ENCODE measurements around the gene CMTM4. TPM values are rescaled to one million over a fixed set of nuclear protein-coding genes. Genes with fewer than 3 reads are reported as not detected.

Gene CMTM4
- total RNA-seq, 1 donor from 2014 or later, result 32.5 TPM

DNA sequence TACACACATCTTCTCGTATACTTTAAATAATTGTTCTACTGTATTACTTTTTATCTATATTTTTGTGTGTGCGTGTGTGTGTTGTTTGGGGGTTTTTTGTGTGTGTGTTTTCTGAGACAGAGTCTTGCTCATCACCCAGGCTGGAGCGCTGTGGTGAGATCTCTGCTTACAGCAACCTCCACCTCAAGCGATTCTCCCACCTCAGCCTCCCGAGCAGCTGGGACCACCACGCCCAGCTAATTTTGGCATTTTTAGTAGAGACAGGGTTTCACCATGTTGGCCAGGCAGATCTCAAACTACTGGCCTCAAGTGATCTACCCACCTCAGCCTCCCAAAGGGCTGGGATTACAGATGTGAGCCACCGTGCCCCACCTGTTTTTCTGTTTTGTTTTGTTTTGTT lies 1.5 kb upstream of the CMTM4 start:
- Mint-ChIP-seq H3K9me3 (no peaks in the 10 kb centered on the region), H3K27me3 (ENCODE audit: low read depth) (peaks cover 42% of the 10 kb centered on the region), H3K27ac (ENCODE audit: unreplicated experiment) (no peak overlapping the region), H3K4me3 (peak overlapping the region; percentile 81), H3K4me1 (peaks cover 16% of the 10 kb centered on the region), H3K36me3 (ENCODE audit: low read depth) (no peaks in the 10 kb centered on the region)
- DNase-seq (ENCODE audit: low read depth, low spot score), result no peak
- TF ChIP-seq, protein P1, sequence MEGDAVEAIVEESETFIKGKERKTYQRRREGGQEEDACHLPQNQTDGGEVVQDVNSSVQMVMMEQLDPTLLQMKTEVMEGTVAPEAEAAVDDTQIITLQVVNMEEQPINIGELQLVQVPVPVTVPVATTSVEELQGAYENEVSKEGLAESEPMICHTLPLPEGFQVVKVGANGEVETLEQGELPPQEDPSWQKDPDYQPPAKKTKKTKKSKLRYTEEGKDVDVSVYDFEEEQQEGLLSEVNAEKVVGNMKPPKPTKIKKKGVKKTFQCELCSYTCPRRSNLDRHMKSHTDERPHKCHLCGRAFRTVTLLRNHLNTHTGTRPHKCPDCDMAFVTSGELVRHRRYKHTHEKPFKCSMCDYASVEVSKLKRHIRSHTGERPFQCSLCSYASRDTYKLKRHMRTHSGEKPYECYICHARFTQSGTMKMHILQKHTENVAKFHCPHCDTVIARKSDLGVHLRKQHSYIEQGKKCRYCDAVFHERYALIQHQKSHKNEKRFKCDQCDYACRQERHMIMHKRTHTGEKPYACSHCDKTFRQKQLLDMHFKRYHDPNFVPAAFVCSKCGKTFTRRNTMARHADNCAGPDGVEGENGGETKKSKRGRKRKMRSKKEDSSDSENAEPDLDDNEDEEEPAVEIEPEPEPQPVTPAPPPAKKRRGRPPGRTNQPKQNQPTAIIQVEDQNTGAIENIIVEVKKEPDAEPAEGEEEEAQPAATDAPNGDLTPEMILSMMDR (conservative IDR thresholded peaks at IDR 0.05), result no peak

DNA sequence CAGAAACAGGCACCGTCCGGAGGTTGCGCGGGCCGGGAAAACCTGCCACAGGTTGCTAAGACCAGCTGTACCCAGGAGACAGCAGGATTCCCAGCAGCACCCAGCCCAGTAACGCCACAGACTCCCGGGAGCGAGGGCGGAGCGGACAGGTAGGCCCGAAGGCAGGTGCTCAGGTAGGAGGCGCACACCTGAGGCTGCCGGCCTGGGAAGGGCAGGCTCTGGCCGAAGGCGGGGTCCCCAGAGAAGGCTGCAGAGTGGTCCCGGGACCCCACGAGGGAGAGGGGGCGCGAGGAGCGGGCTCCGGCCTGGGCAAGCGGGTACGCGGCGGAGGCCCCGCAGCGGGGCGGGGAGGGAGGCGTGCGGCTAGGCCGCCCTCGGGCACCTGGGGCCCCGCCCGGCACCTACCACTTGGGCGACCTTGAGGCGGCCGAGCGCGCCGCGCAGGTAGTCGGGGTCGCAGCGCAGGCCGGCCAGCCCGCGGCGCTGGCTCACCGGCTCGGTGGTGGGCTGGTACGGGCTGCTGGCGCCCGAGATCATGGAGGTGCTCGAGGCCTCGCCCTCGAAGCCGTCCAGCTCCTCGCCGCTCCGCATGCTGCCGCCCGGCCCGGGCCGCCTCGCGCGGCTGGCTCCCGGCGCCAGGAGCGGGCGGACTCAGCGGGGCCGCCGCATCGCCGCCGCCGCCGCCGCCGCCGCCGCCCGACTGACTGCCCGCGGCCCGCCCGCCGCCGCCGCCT lies 441 bp downstream of the CMTM4 start:
- no peak overlapping the region for H3K27ac Mint-ChIP-seq (ENCODE audit: unreplicated experiment)
- peaks cover 42% of the 10 kb centered on the region for H3K27me3 Mint-ChIP-seq (ENCODE audit: low read depth)
- peak; percentile 18 for DNase-seq (ENCODE audit: low read depth, low spot score)
- peak overlapping the region; percentile 87 for H3K4me3 Mint-ChIP-seq
- no peaks in the 10 kb centered on the region for H3K9me3 Mint-ChIP-seq
- no peaks in the 10 kb centered on the region for H3K36me3 Mint-ChIP-seq (ENCODE audit: low read depth)
- TF ChIP-seq, protein P1 (conservative IDR thresholded peaks at IDR 0.05), result no peak
- peaks cover 16% of the 10 kb centered on the region for H3K4me1 Mint-ChIP-seq

DNA sequence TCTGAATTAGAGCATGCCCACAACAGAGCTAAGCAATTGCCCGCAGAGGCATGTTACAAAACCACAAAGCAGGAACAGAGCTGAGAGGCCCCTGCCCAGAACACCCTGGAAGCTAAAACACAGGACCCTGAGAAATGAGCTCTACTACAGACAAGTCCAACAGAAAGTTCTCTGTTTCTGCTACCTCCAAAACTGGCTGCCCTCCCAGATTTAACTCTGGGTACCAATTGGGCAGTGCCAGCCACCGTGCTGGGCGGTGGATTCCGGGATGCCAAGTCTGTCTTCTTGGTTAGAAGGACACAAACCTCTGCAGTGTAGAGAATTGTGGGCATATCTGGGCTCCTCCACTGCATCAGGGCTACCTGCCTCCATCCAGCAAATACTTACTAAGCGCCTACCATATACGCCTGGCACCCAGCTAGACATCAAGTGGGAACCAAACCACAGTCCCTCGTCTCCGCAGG lies 1.0 kb downstream of the CMTM4 start:
- DNase-seq (ENCODE audit: low read depth, low spot score), result no peak
- TF ChIP-seq, protein P1 (conservative IDR thresholded peaks at IDR 0.05), result no peak
- no peak overlapping the region for H3K27ac Mint-ChIP-seq (ENCODE audit: unreplicated experiment)
- peaks cover 42% of the 10 kb centered on the region for H3K27me3 Mint-ChIP-seq (ENCODE audit: low read depth)
- H3K4me3 Mint-ChIP-seq, result peak overlapping the region; percentile 87
- no peaks in the 10 kb centered on the region for H3K36me3 Mint-ChIP-seq (ENCODE audit: low read depth)
- no peaks in the 10 kb centered on the region for H3K9me3 Mint-ChIP-seq
- H3K4me1 Mint-ChIP-seq, result peaks cover 18% of the 10 kb centered on the region

DNA sequence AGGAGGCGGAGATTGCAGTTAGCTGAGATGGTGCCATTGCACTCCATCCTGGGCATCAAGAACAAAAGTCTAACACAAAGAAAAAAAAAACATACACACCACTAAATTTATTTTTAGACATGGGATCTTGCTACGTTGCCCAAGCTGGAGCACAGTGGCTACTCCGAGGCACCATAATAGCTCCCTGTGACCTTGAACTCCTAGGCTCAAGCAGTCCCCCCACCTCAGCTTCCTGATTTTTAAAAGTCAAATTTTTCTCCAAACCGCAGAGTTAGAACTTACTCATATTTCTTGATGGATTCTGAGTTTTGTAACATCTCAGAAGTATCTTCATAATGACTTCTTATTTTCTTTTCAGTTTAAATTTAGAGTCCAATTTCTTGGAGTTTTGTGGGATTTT lies 3.4 kb downstream of the CMTM4 start:
- Mint-ChIP-seq H3K9me3 (no peaks in the 10 kb centered on the region), H3K4me3 (peak overlapping the region; percentile 67), H3K4me1 (peaks cover 28% of the 10 kb centered on the region), H3K36me3 (ENCODE audit: low read depth) (no peaks in the 10 kb centered on the region), H3K27ac (ENCODE audit: unreplicated experiment) (no peak overlapping the region), H3K27me3 (ENCODE audit: low read depth) (peaks cover 26% of the 10 kb centered on the region)
- DNase-seq (ENCODE audit: low read depth, low spot score), result no peak
- TF ChIP-seq, protein P1 (conservative IDR thresholded peaks at IDR 0.05), result no peak

DNA sequence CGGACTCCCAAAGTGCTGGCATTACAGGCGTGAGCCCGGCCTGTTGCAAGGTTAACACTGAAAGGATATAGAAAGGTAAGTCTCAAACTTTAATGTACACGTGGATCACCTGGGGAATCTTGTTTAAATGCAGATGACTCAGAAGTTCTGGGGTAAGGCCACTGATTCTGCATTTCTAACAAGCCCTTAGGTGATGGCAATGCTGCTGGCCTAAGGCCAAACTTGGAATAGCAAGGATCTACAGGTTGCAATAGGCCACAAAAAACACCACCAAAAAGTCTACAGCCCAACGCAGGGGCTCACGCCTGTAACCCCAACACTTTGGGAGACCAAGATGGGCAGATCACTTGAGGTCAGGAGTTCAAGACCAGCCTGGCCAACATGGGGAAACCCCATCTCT lies 4.2 kb downstream of the CMTM4 start:
- Mint-ChIP-seq H3K4me3 (no peak overlapping the region), H3K27ac (ENCODE audit: unreplicated experiment) (no peak overlapping the region), H3K27me3 (ENCODE audit: low read depth) (peaks cover 19% of the 10 kb centered on the region), H3K9me3 (no peaks in the 10 kb centered on the region), H3K4me1 (peaks cover 26% of the 10 kb centered on the region), H3K36me3 (ENCODE audit: low read depth) (no peaks in the 10 kb centered on the region)
- DNase-seq (ENCODE audit: low read depth, low spot score), result no peak
- TF ChIP-seq, protein P1 (conservative IDR thresholded peaks at IDR 0.05), result no peak

All from neural crest cell (in vitro differentiated cells).